Measurements from ENCODE around the gene PRMT7. TPM values are rescaled to one million over a fixed set of nuclear protein-coding genes. Genes with fewer than 3 reads are reported as not detected.

The PRMT7 gene
- total and polyA plus RNA-seq, 2 of the 8 experiments (the other 6 are each of a cell fraction or from before 2014, with no cell fraction given), result 48.2 to 49.3 TPM

- POLR2A ChIA-PET (ENCODE audit: partially characterized antibody), result interaction anchor here (1.1 kb wide), 1 partner anchor 377 kb away, joined by 3 read pairs; no protein-coding TSS in a partner anchor
- TF ChIP-seq TBP (IDR thresholded peaks at IDR 0.05; ENCODE audit: low read depth, low read length), result no peak
- no peak for TF ChIP-seq ZNF274 (IDR thresholded peaks at IDR 0.05; ENCODE audit: borderline replicate concordance, extremely low read depth, low read length)
- TF ChIP-seq, protein P1, sequence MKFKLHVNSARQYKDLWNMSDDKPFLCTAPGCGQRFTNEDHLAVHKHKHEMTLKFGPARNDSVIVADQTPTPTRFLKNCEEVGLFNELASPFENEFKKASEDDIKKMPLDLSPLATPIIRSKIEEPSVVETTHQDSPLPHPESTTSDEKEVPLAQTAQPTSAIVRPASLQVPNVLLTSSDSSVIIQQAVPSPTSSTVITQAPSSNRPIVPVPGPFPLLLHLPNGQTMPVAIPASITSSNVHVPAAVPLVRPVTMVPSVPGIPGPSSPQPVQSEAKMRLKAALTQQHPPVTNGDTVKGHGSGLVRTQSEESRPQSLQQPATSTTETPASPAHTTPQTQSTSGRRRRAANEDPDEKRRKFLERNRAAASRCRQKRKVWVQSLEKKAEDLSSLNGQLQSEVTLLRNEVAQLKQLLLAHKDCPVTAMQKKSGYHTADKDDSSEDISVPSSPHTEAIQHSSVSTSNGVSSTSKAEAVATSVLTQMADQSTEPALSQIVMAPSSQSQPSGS (IDR thresholded peaks at IDR 0.05; ENCODE audit: low read length), result no peak
- TF ChIP-seq SIN3A (conservative IDR thresholded peaks at IDR 0.05 in 1 of 2, IDR thresholded peaks at IDR 0.05 in 1 of 2; ENCODE audit: low read depth in 1 of 2, low read length in 2 of 2), result no peak
- TF ChIP-seq TAF1 (IDR thresholded peaks at IDR 0.05; ENCODE audit: low read depth, low read length), result no peak
- TF ChIP-seq EP300 (IDR thresholded peaks at IDR 0.05; ENCODE audit: borderline replicate concordance in 1 of 2, low read depth in 2 of 2, low read length in 2 of 2), result no peak
- TF ChIP-seq JUND (IDR thresholded peaks at IDR 0.05; ENCODE audit: low read length), result no peak
- no peak for TF ChIP-seq FOSL1 (IDR thresholded peaks at IDR 0.05; ENCODE audit: insufficient read depth, low read depth, low read length)
- TF ChIP-seq CBX8 (IDR thresholded peaks at IDR 0.05; ENCODE audit: borderline replicate concordance, low read depth, low read length), result no peak
- TF ChIP-seq, protein P2, sequence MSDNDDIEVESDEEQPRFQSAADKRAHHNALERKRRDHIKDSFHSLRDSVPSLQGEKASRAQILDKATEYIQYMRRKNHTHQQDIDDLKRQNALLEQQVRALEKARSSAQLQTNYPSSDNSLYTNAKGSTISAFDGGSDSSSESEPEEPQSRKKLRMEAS (IDR thresholded peaks at IDR 0.05), result no peak
These were observed 65.2 kb downstream of the PRMT7 start for GRCh38 chr16:68375801-68376536.

More at GRCh38 chr16:68375801-68376536, 65.2 kb downstream of the PRMT7 start:
- Histone ChIP-seq H3K4ac (replicated peaks; ENCODE audit: insufficient read length, low read depth, low read length) (no peak overlapping the region), H2BK20ac (ENCODE audit: low read length) (no peak overlapping the region), H4K20me1 (replicated peaks in 1 of 2; ENCODE audit: control insufficient read depth in 1 of 2, insufficient read depth in 2 of 2, low read length in 2 of 2) (no peaks in the 10 kb centered on the region), H3K27ac (ENCODE audit: low read depth, low read length) (no peak overlapping the region), H3K4me1 (replicated peaks in 1 of 4; ENCODE audit: control insufficient read depth in 3 of 4, insufficient read depth in 4 of 4, low read length in 3 of 4) (peaks cover 0 to 2% (median 0%) of the 10 kb centered on the region in 4 experiments; a peak in 3 of 7 replicates), H3K4me2 (ENCODE audit: insufficient read depth in 1 of 2, low read depth in 2 of 2, low read length in 2 of 2) (no peak overlapping the region), H3K23me2 (ENCODE audit: low read depth, low read length) (no peaks in the 10 kb centered on the region), H3K9me3 (ENCODE audit: insufficient read depth in 2 of 2, low read depth in 1 of 2, low read length in 1 of 2) (no peaks in the 10 kb centered on the region), H2BK120ac (replicated peaks; ENCODE audit: low read depth, low read length) (no peak overlapping the region), H3K9ac (replicated peaks in 1 of 4; ENCODE audit: extremely low read depth in 1 of 4, low read depth in 3 of 4, low read length in 3 of 4) (no peak overlapping the region), H3K56ac (replicated peaks; ENCODE audit: insufficient read length, low read depth, low read length) (no peak overlapping the region), H3K4me3 (ENCODE audit: extremely low read depth in 1 of 4, insufficient read depth in 2 of 4, low read depth in 3 of 4, low read length in 4 of 4) (no peak overlapping the region), H2BK12ac (ENCODE audit: low read depth, low read length) (no peak overlapping the region), H3K14ac (ENCODE audit: insufficient read length) (no peak overlapping the region), H3K79me2 (ENCODE audit: control insufficient read depth in 1 of 2, insufficient read depth in 2 of 2, low read length in 2 of 2) (no peaks in the 10 kb centered on the region), H2BK15ac (ENCODE audit: low read length) (0 out of 2 replicates have a peak overlapping the region, but pooled peaks have one; percentile 16), H3K79me1 (ENCODE audit: low read depth, low read length) (no peaks in the 10 kb centered on the region), H4K91ac (replicated peaks; ENCODE audit: insufficient read length, low read length) (no peak overlapping the region), H3K23ac (ENCODE audit: insufficient read length) (no peak overlapping the region), H3K27me3 (replicated peaks in 1 of 4; ENCODE audit: control insufficient read depth in 3 of 4, extremely low read depth in 1 of 4, insufficient read depth in 3 of 4, low read length in 3 of 4) (peaks cover 0 to 2% (median 0%) of the 10 kb centered on the region in 4 experiments; a peak in 2 of 7 replicates), H4K5ac (ENCODE audit: insufficient read length, low read depth, low read length) (no peak overlapping the region), H3K36me3 (ENCODE audit: control insufficient read depth in 2 of 4, insufficient read depth in 4 of 4, low read length in 3 of 4) (no peaks in the 10 kb centered on the region), H2AFZ (ENCODE audit: low read length) (no peak overlapping the region), H2BK5ac (ENCODE audit: low read depth, low read length) (no peak overlapping the region), H4K8ac (ENCODE audit: extremely low read depth, insufficient read depth, low read length) (no peak overlapping the region; the same call in 1 of the 2 replicates), H2AK5ac (ENCODE audit: low read depth, low read length) (no peak overlapping the region), H3K18ac (ENCODE audit: extremely low read depth, low read length) (no peak overlapping the region; the same call in 1 of the 2 replicates)
- WGBS, 2 experiments (ENCODE audit: extremely low coverage in 1 of 2, insufficient coverage in 1 of 2, insufficient read length in 1 of 2, insufficient replicate concordance in 2 of 2, low coverage in 1 of 2, low lambda C conversion rate in 2 of 2, missing lambda C conversion rate in 1 of 2), result 95% methylated on average over 11 of the region's 11 CpGs; no CpG with 5 or more reads in 1 of the 2 experiments
- FAIRE-seq (no peak), DNase-seq (ENCODE audit: low read depth in 1 of 2, low spot score in 2 of 2) (no peak)
- CTCF ChIA-PET (ENCODE audit: partially characterized antibody), result interaction anchor here (0.5 to 14.3 kb wide), 12 partner anchors 10 to 295 kb away, joined by 3 to 221 read pairs (median 6); no protein-coding TSS in a partner anchor
